SK-N-SH (cell line): Measurements from ENCODE around the gene ZBTB12. TPM values are rescaled to one million over a fixed set of nuclear protein-coding genes. Genes with fewer than 3 reads are reported as not detected.

ENCODE experiments used
- CTCF ChIA-PET: fragments of 300-600, 350-600 bp; formaldehyde crosslinking; extraction: SDS; loops from one replicate; lab custom pipeline; 2021; lab: Yijun Ruan, JAX
- POLR2A ChIA-PET: fragments of 350-600 bp; sonication (Branson Sonifier 250); formaldehyde crosslinking; extraction: SDS; loops from one replicate; lab custom pipeline; 2020; ENCODE audit warnings: antibody characterized with exemption, inconsistent platforms; lab: Yijun Ruan, JAX
- DNase-seq: peaks from one replicate; pipeline ENCODE4 v3.0.0; 2012
- H2AFZ ChIP-seq: fragments of 200-600 bp; sonication (generic); 2 replicates; pipeline ENCODE4 v1.8.1; 2016; ENCODE audit warnings: antibody characterized with exemption, mild to moderate bottlenecking, low read depth
- H3F3A ChIP-seq: fragments of 200-600 bp; sonication (generic); replicated peaks from 2 replicates; pipeline ENCODE3; 2016; ENCODE audit warnings: antibody characterized with exemption, mild to moderate bottlenecking; ENCODE audit not compliant: insufficient read depth
- H3K27ac ChIP-seq, 2 experiments: fragments of 200-500 bp in 1 of 2; fragments of 200-600 bp in 1 of 2; sonication (Bioruptor generic) in 1 of 2; sonication (generic), shearing (Covaris generic) in 1 of 2; 2 replicates each; pipeline versions ENCODE4 v1.5.1 to v1.6.1; 2014 to 2016; ENCODE audit warnings: low read depth in 2 of 2, inconsistent platforms in 1 of 2, low read length in 1 of 2, mild to moderate bottlenecking in 1 of 2, mixed read lengths in 1 of 2
- H3K27me3 ChIP-seq: fragments of 200-600 bp; sonication (generic), shearing (Covaris generic); 2 replicates; pipeline ENCODE4 v1.6.1; 2016; ENCODE audit warnings: mixed run types; ENCODE audit not compliant: insufficient read depth
- H3K36me3 ChIP-seq, 2 experiments: fragments of 200-500 bp in 1 of 2; fragments of 200-600 bp in 1 of 2; sonication (Bioruptor generic) in 1 of 2; sonication (generic) in 1 of 2; replicated peaks in 1 of 2; 2 replicates each; pipeline versions ENCODE3 to v1.5.1; 2014 to 2016; ENCODE audit warnings: low read length in 1 of 2, mild to moderate bottlenecking in 1 of 2; ENCODE audit not compliant: insufficient read depth in 2 of 2, control insufficient read depth in 1 of 2
- H3K4me1 ChIP-seq, 2 experiments: fragments of 200-500 bp in 1 of 2; fragments of 200-600 bp in 1 of 2; sonication (Bioruptor generic) in 1 of 2; sonication (generic), shearing (Covaris generic) in 1 of 2; 2 replicates each; pipeline versions ENCODE4 v1.5.1 to v1.6.1; 2014 to 2016; ENCODE audit warnings: low read depth in 1 of 2, low read length in 1 of 2, mixed run types in 1 of 2; ENCODE audit not compliant: insufficient read depth in 2 of 2, control insufficient read depth in 1 of 2
- H3K4me2 ChIP-seq: fragments of 200-600 bp; sonication (generic), shearing (Covaris generic); 2 replicates; pipeline ENCODE4 v1.6.1; 2017; ENCODE audit warnings: mixed run types
- H3K4me3 ChIP-seq, 2 experiments: fragments of 200-500 bp in 1 of 2; fragments of 200-600 bp in 1 of 2; sonication (Bioruptor generic) in 1 of 2; sonication (generic), shearing (Covaris generic) in 1 of 2; 2 replicates each; pipeline versions ENCODE4 v1.5.1 to v1.8.1; 2014 to 2016; ENCODE audit warnings: low read depth in 2 of 2, inconsistent platforms in 1 of 2, low read length in 1 of 2, mild to moderate bottlenecking in 1 of 2, mixed read lengths in 1 of 2, moderate library complexity in 1 of 2
- H3K79me2 ChIP-seq: fragments of 200-600 bp; sonication (generic); 2 replicates; pipeline ENCODE4 v1.8.1; 2017; ENCODE audit warnings: mild to moderate bottlenecking; ENCODE audit not compliant: insufficient read depth
- H3K9ac ChIP-seq: fragments of 200-600 bp; sonication (generic); 2 replicates; pipeline ENCODE4 v1.6.1; 2017; ENCODE audit warnings: mixed run types
- H3K9me2 ChIP-seq: fragments of 200-600 bp; sonication (generic); 2 replicates; pipeline ENCODE4 v1.6.1; 2017; ENCODE audit warnings: mixed run types
- H3K9me3 ChIP-seq: fragments of 200-600 bp; sonication (generic); 2 replicates; pipeline ENCODE4 v1.6.1; 2017; ENCODE audit warnings: mixed run types, mild to moderate bottlenecking, moderate library complexity
- H4K20me1 ChIP-seq: fragments of 200-600 bp; sonication (generic); 2 replicates; pipeline ENCODE4 v1.6.1; 2017; ENCODE audit warnings: mild to moderate bottlenecking, mixed run types; ENCODE audit not compliant: insufficient read depth
- CHD2 ChIP-seq: fragments of 150-350 bp; IDR thresholded peaks from 2 replicates; pipeline ENCODE4 v1.6.1; 2018; ENCODE audit warnings: low read length; ENCODE audit not compliant: partially characterized antibody
- EP300 ChIP-seq, 2 experiments: IDR thresholded peaks; 2 replicates each; pipeline versions ENCODE4 v1.4.0 to v1.6.1; 2012; ENCODE audit warnings: borderline replicate concordance in 1 of 2, low read depth in 1 of 2, low read length in 1 of 2
- EZH2phosphoT487 ChIP-seq: fragments of 200-600 bp; sonication (generic); IDR thresholded peaks from 2 replicates; pipeline ENCODE4 v1.6.1; 2017; ENCODE audit warnings: low read depth, mixed run types, mild to moderate bottlenecking, antibody characterized with exemption, moderate library complexity, borderline replicate concordance
- FOSL2 ChIP-seq: IDR thresholded peaks from 2 replicates; pipeline ENCODE4 v1.4.0; 2012; ENCODE audit warnings: low read depth, mild to moderate bottlenecking, moderate library complexity, borderline replicate concordance
- FOXJ3 ChIP-seq: sonication (generic); formaldehyde crosslinking; IDR thresholded peaks from 2 replicates; pipeline ENCODE4 v1.5.1; 2020; ENCODE audit warnings: mild to moderate bottlenecking, missing genetic modification reagents
- GATA2 ChIP-seq: sonication (generic); formaldehyde crosslinking; IDR thresholded peaks from 2 replicates; pipeline ENCODE4 v1.5.0; 2020; ENCODE audit warnings: mild to moderate bottlenecking, missing genetic modification reagents
- IRF3 ChIP-seq: fragments of 150-350 bp; IDR thresholded peaks from 2 replicates; pipeline ENCODE4 v1.6.1; 2016; ENCODE audit warnings: mild to moderate bottlenecking, low read depth, low read length
- POLR2AphosphoS5 ChIP-seq: IDR thresholded peaks from 2 replicates; pipeline ENCODE4 v1.6.1; 2012; ENCODE audit warnings: low read depth, low read length
- RAD21 ChIP-seq: IDR thresholded peaks from 2 replicates; pipeline ENCODE4 v1.6.1; 2012; ENCODE audit warnings: mild to moderate bottlenecking, low read length
- RCOR1 ChIP-seq: fragments of 150-350 bp; IDR thresholded peaks from 2 replicates; pipeline ENCODE4 v1.6.1; 2017; ENCODE audit warnings: antibody characterized with exemption, low read length
- RXRA ChIP-seq: IDR thresholded peaks from 2 replicates; pipeline ENCODE4 v1.4.0; 2012; ENCODE audit warnings: low read depth, mild to moderate bottlenecking, borderline replicate concordance
- SIN3A ChIP-seq: IDR thresholded peaks from 2 replicates; pipeline ENCODE4 v1.6.1; 2012; ENCODE audit warnings: low read depth, mild to moderate bottlenecking, low read length, moderate library complexity, borderline replicate concordance
- SMC3 ChIP-seq: IDR thresholded peaks from 2 replicates; pipeline ENCODE4 v1.6.1; 2012; ENCODE audit warnings: low read depth, low read length, improper control_type of control experiment
- TCF12 ChIP-seq: IDR thresholded peaks from 2 replicates; pipeline ENCODE4 v1.4.0; 2012
- TEAD4 ChIP-seq: IDR thresholded peaks from 2 replicates; pipeline ENCODE4 v1.4.0; 2012; ENCODE audit warnings: mild to moderate bottlenecking, borderline replicate concordance; ENCODE audit not compliant: insufficient read depth
- ZBTB33 ChIP-seq: IDR thresholded peaks from 2 replicates; pipeline ENCODE4 v1.4.0; 2012; ENCODE audit warnings: low read depth, borderline replicate concordance
- WGBS: methylation state at CpG from one replicate; pipeline ENCODE4 v1.1.6; 2017; ENCODE audit warnings: low lambda C conversion rate; 5-methylcytosine and 5-hydroxymethylcytosine counted together
- polyA plus RNA-seq, 3 experiments: library from polyadenylated mRNA; depleted of rRNA; stranded (reverse); fragments of >200 nt; gene quantifications; 2 replicates each; pipeline ENCODE4 v1.2.3, GENCODE V29; 2012

ZBTB12 gene
- polyA plus RNA-seq, 1 of the 3 experiments (the other 2 are of a cell fraction) = 8.3 TPM

- peak; percentile 20 for DNase-seq
- H3K4me3 ChIP-seq = no peak overlapping the region
- H4K20me1 ChIP-seq = no peaks in the 10 kb centered on the region
- no peaks in the 10 kb centered on the region for H3K27me3 ChIP-seq
- no peaks in the 10 kb centered on the region for H3K79me2 ChIP-seq
- ChIA-PET POLR2A (no interaction called here), CTCF (interaction anchor here (1.5 kb wide), 1 partner anchor 198 kb away, joined by 3 read pairs; no protein-coding TSS in a partner anchor)
- H3K9me3 ChIP-seq = no peaks in the 10 kb centered on the region
- no peak overlapping the region for H3K4me2 ChIP-seq
- no peak overlapping the region for H3K9ac ChIP-seq
- H3K27ac ChIP-seq = no peak overlapping the region
- TF ChIP-seq RCOR1 = no peak
- no peak for TF ChIP-seq CHD2
- TF ChIP-seq IRF3 = no peak
- WGBS = 72% methylated on average over 8 of the region's 10 CpGs
- no peaks in the 10 kb centered on the region for H3K4me1 ChIP-seq
- no peak overlapping the region for H2AFZ ChIP-seq
- peaks cover 5% of the 10 kb centered on the region for H3F3A ChIP-seq
- peaks cover 0 to 25% of the 10 kb centered on the region in 2 experiments for H3K36me3 ChIP-seq
- no peaks in the 10 kb centered on the region for H3K9me2 ChIP-seq
Measured at GRCh38 chr6:31877651-31878161, 24.2 kb downstream of the ZBTB12 start.

GRCh38 chr6:31877125-31877650, 24.7 kb downstream of the ZBTB12 start:
- no peaks in the 10 kb centered on the region for H3K4me1 ChIP-seq
- ChIA-PET CTCF (interaction anchor here (1.0 to 2.3 kb wide), 3 partner anchors 12 to 197 kb away, joined by 3 to 16 read pairs (median 5); no protein-coding TSS in a partner anchor), POLR2A (no interaction called here)
- DNase-seq = peak; percentile 10
- no peaks in the 10 kb centered on the region for H3K27me3 ChIP-seq
- peaks cover 0 to 23% of the 10 kb centered on the region in 2 experiments for H3K36me3 ChIP-seq
- no peak overlapping the region for H3K4me3 ChIP-seq
- no peaks in the 10 kb centered on the region for H3K79me2 ChIP-seq
- H3K9ac ChIP-seq = no peak overlapping the region
- WGBS = 71% methylated on average over 1 of the region's 3 CpGs
- H3K9me2 ChIP-seq = no peaks in the 10 kb centered on the region
- no peak overlapping the region for H3K4me2 ChIP-seq
- H2AFZ ChIP-seq = no peak overlapping the region
- no peaks in the 10 kb centered on the region for H4K20me1 ChIP-seq
- TF ChIP-seq ZBTB33 (no peak), CHD2 (no peak), TEAD4 (no peak), IRF3 (no peak), SIN3A (no peak), GATA2 (no peak), SMC3 (no peak), POLR2AphosphoS5 (no peak), EP300 (IDR thresholded peaks at IDR 0.05; ENCODE audit: borderline replicate concordance in 1 of 2, low read depth in 1 of 2, low read length in 1 of 2) (no peak), EZH2phosphoT487 (no peak), FOSL2 (no peak), RAD21 (no peak), FOXJ3 (CRISPR knock-in tag) (no peak), RXRA (no peak), TCF12 (no peak)
- no peak overlapping the region for H3K27ac ChIP-seq
- H3K9me3 ChIP-seq = no peaks in the 10 kb centered on the region
- peaks cover 3% of the 10 kb centered on the region for H3F3A ChIP-seq
